HG03342 (cell line): ENCODE measurements around the gene MYO5C.

Source experiments
- ATAC-seq: cut with Tn5 transposase; IDR thresholded peaks from one replicate; pipeline ENCODE4 v1.9.1; 2021; ENCODE audit warnings: mild to moderate bottlenecking, moderate library complexity; ENCODE audit not compliant: unreplicated experiment

Gene MYO5C

GRCh38 chr15:52280326-52281084, 15.1 kb downstream of the MYO5C start:
- ATAC-seq, result no peak

- no peak for ATAC-seq
These were observed 16.8 kb downstream of the MYO5C start for GRCh38 chr15:52278636-52279367.

- ATAC-seq, result no peak
These were observed 17.5 kb downstream of the MYO5C start for GRCh38 chr15:52278135-52278534.

GRCh38 chr15:52277575-52277974, 18.0 kb downstream of the MYO5C start:
- no peak for ATAC-seq

- ATAC-seq, result no peak
These were observed 19.3 kb downstream of the MYO5C start for GRCh38 chr15:52276256-52276770.

GRCh38 chr15:52263563-52264282, 31.9 kb downstream of the MYO5C start:
- ATAC-seq, result no peak

- ATAC-seq, result no peak
These were observed 33.2 kb downstream of the MYO5C start for GRCh38 chr15:52262364-52262763.

GRCh38 chr15:52261498-52262242, 33.9 kb downstream of the MYO5C start:
- peak; percentile 98 for ATAC-seq

- ATAC-seq, result no peak
These were observed 34.6 kb downstream of the MYO5C start for GRCh38 chr15:52261026-52261425.

GRCh38 chr15:52259503-52259902, 36.1 kb downstream of the MYO5C start:
- ATAC-seq, result no peak

GRCh38 chr15:52258461-52258860, 37.1 kb downstream of the MYO5C start:
- no peak for ATAC-seq

- no peak for ATAC-seq
These were observed 37.9 kb downstream of the MYO5C start for GRCh38 chr15:52257734-52258062.

- no peak for ATAC-seq
These were observed 38.5 kb downstream of the MYO5C start for GRCh38 chr15:52256930-52257733.

GRCh38 chr15:52256366-52256765, 39.2 kb downstream of the MYO5C start:
- ATAC-seq, result no peak

GRCh38 chr15:52255935-52256334, 39.7 kb downstream of the MYO5C start:
- ATAC-seq, result no peak

- ATAC-seq, result no peak
These were observed 40.6 kb downstream of the MYO5C start for GRCh38 chr15:52255008-52255407.

- ATAC-seq, result peak; percentile 49
These were observed 41.2 kb downstream of the MYO5C start for GRCh38 chr15:52254391-52254790.

GRCh38 chr15:52252781-52253180, 42.8 kb downstream of the MYO5C start:
- no peak for ATAC-seq

GRCh38 chr15:52251144-52251860, 44.3 kb downstream of the MYO5C start:
- no peak for ATAC-seq
